Measurements from ENCODE around the gene EXOC7.
A peak's percentile ranks its signal among the peaks of the same experiment; 100 is the strongest.

- TF ChIP-seq CTCF (IDR thresholded peaks at IDR 0.05) (peak in 3 of 4 experiments; percentile 42 to 69 (median 55)), POLR2AphosphoS5 (IDR thresholded peaks at IDR 0.05) (no peak)
Measured at GRCh38 chr17:76147211-76148014, 43.8 kb upstream of the EXOC7 start.

Data from prostate gland (tissue), 2 donors.